Neutrophil (primary cell): ENCODE measurements around the gene XPR1.

ENCODE experiments used
- H3K27ac ChIP-seq: fragments of 200-600 bp; sonication (generic); 2 replicates; pipeline ENCODE4 v1.5.1; 2016; ENCODE audit warnings: mild to moderate bottlenecking, moderate library complexity
- H3K27me3 ChIP-seq: fragments of 200-600 bp; sonication (generic); 2 replicates; pipeline ENCODE4 v1.6.0; 2016; ENCODE audit warnings: mild to moderate bottlenecking
- H3K36me3 ChIP-seq: fragments of 200-600 bp; sonication (generic); 2 replicates; pipeline ENCODE4 v1.5.1; 2017
- H3K4me1 ChIP-seq, 2 experiments: fragments of 200-600 bp in 1 of 2; sonication (generic) in 1 of 2; 1 replicate in 1 of 2; 2 replicates in 1 of 2; pipeline versions ENCODE4 v1.5.1 to v1.6.1; 2013 to 2016; ENCODE audit warnings: low read depth in 1 of 2, low read length in 1 of 2, mild to moderate bottlenecking in 1 of 2, moderate library complexity in 1 of 2; ENCODE audit not compliant: control insufficient read depth in 1 of 2, insufficient read depth in 1 of 2
- H3K4me3 ChIP-seq, 2 experiments: fragments of 200-600 bp in 1 of 2; sonication (generic) in 1 of 2; 1 replicate in 1 of 2; 2 replicates in 1 of 2; pipeline ENCODE4 v1.5.1; 2013 to 2016; ENCODE audit warnings: low read depth in 1 of 2, low read length in 1 of 2, mild to moderate bottlenecking in 1 of 2, moderate library complexity in 1 of 2
- H3K9me3 ChIP-seq: fragments of 200-600 bp; sonication (generic); 2 replicates; pipeline ENCODE4 v1.5.1; 2016
- CTCF ChIP-seq: fragments of 200-600 bp; sonication (generic); IDR thresholded peaks from 2 replicates; pipeline ENCODE4 v1.5.1; 2016; ENCODE audit warnings: antibody characterized with exemption

The XPR1 gene

GRCh38 chr1:180912211-180912800 lies 280.5 kb downstream of the XPR1 start:
- Histone ChIP-seq H3K27ac (no peak overlapping the region), H3K4me3 (peak overlapping the region; percentile 25 to 48), H3K27me3 (peaks cover 88% of the 10 kb centered on the region), H3K4me1 (peaks cover 8 to 21% of the 10 kb centered on the region in 2 experiments), H3K36me3 (no peaks in the 10 kb centered on the region), H3K9me3 (no peaks in the 10 kb centered on the region)
- no peak for TF ChIP-seq CTCF

- Histone ChIP-seq H3K36me3 (no peaks in the 10 kb centered on the region), H3K27ac (no peak within 1 kb of the TSS), H3K27me3 (peaks cover 88% of the 10 kb centered on the region), H3K9me3 (no peaks in the 10 kb centered on the region), H3K4me3 (peak within 1 kb of the TSS; percentile 25 to 48), H3K4me1 (peaks cover 8 to 21% of the 10 kb centered on the region in 2 experiments)
- TF ChIP-seq CTCF, result no peak
Measured at GRCh38 chr1:180912801-180913565, 281.2 kb downstream of the XPR1 start, which contains the start of gene KIAA1614. Gene KIAA1614, plus strand, starts transcription at chr1:180912897. Its CDS starts 347 bp downstream, at chr1:180913244.

DNA sequence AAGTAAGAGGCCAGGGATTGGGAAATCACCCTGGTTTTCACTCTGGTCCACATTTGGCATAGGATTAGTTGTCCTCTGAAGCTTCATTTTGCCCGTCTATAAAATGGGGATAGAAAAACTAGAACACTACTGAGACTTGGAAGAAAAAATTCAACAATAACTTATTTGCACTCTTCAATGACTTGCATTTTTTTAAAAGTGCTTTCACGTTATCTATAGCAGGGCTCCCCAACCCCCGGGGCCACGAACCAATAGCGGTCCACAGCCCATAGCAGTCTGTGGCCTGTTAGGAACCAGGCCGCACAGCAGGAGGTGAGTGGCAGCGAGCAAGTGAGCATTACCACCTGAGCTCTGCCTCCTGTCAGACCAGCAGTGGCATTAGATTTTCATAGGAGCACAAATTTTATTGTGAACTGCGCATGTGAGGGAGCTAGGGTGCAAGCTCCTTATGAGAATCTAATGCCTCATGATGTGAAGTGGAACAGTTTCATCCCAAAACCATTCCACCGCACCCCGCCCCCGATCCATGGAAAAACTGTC lies 283.7 kb downstream of the XPR1 start:
- Histone ChIP-seq H3K9me3 (no peaks in the 10 kb centered on the region), H3K4me3 (no peak overlapping the region), H3K4me1 (peaks cover 8 to 21% of the 10 kb centered on the region in 2 experiments), H3K36me3 (no peaks in the 10 kb centered on the region), H3K27me3 (peaks cover 67% of the 10 kb centered on the region), H3K27ac (no peak overlapping the region)
- TF ChIP-seq CTCF, result no peak

DNA sequence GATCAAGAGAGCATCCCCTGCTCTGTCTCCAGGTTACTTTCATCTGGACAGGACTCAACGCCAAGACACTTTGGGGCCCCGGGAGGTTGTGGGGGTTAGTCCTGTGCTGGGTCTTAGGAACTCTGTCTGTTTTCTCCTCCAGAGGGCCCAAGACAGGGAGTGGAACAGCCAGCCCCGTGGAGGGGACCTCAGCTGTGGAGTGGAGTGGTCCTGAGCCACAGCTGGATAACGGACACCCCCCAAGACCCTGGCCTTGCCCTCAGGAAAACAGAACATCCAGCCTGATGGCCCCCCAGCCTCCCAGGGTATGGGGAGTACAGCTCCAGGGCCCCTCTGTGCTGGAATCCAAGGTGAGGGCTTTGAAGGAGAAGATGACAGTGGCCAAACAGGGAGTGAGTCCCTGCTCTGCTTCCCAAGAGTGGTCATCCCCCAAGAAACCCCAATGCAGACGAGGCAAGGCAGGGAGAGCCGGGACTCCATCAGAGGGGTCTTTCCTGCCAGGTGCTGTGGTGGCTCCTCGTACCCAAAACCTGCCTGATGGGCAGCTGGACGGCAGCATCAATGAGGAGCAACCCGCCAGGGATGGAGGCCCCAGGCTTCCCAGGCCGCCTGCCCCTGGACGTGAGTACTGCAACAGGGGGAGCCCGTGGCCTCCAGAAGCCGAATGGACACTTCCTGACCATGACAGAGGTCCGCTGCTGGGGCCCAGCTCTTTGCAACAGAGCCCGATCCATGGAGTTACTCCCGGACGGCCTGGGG lies 284.4 kb downstream of the XPR1 start:
- no peaks in the 10 kb centered on the region for H3K9me3 ChIP-seq
- H3K4me1 ChIP-seq, result peaks cover 8 to 21% of the 10 kb centered on the region in 2 experiments
- H3K36me3 ChIP-seq, result no peaks in the 10 kb centered on the region
- H3K27ac ChIP-seq, result no peak overlapping the region
- TF ChIP-seq CTCF, result no peak
- no peak overlapping the region for H3K4me3 ChIP-seq
- peaks cover 60% of the 10 kb centered on the region for H3K27me3 ChIP-seq

GRCh38 chr1:180916771-180917170 lies 284.9 kb downstream of the XPR1 start:
- H3K4me1 ChIP-seq, result peaks cover 7 to 16% of the 10 kb centered on the region in 2 experiments
- no peaks in the 10 kb centered on the region for H3K36me3 ChIP-seq
- H3K27me3 ChIP-seq, result peaks cover 54% of the 10 kb centered on the region
- H3K27ac ChIP-seq, result no peak overlapping the region
- no peaks in the 10 kb centered on the region for H3K9me3 ChIP-seq
- H3K4me3 ChIP-seq, result no peak overlapping the region
- TF ChIP-seq CTCF, result no peak
